ENCODE results near the gene AIF1L.

DNA sequence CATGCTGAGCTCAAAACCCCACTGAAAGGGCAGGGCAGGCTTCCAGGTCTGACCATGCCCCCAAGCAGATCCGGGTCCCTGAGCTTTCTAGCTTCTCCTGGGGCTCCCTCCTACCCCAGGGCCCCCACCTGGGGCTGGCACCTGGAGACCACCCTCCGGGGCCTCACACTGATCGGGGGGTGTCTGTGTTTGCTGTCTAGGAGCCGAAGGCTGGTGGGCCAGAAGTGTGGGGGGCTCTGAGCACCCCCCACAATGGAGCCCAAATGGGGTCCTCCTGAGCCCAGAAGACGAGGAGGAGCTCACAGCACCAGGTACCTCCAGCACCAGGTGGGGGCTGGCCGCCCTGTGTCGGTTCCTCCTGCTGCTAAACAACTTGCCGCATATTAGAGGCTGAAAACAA is 47.5 kb upstream of the AIF1L start:
- TF ChIP-seq, protein P1, sequence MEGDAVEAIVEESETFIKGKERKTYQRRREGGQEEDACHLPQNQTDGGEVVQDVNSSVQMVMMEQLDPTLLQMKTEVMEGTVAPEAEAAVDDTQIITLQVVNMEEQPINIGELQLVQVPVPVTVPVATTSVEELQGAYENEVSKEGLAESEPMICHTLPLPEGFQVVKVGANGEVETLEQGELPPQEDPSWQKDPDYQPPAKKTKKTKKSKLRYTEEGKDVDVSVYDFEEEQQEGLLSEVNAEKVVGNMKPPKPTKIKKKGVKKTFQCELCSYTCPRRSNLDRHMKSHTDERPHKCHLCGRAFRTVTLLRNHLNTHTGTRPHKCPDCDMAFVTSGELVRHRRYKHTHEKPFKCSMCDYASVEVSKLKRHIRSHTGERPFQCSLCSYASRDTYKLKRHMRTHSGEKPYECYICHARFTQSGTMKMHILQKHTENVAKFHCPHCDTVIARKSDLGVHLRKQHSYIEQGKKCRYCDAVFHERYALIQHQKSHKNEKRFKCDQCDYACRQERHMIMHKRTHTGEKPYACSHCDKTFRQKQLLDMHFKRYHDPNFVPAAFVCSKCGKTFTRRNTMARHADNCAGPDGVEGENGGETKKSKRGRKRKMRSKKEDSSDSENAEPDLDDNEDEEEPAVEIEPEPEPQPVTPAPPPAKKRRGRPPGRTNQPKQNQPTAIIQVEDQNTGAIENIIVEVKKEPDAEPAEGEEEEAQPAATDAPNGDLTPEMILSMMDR (conservative IDR thresholded peaks at IDR 0.05 in 1 of 2, IDR thresholded peaks at IDR 0.05 in 1 of 2; ENCODE audit: low read depth in 1 of 2, low read length in 2 of 2) = no peak
- no peak for TF ChIP-seq EZH2 (IDR thresholded peaks at IDR 0.05; ENCODE audit: low read length, missing control alignments)

All from fibroblast of lung (primary cell).